GM18502 (cell line): Measurements from ENCODE around the gene NYAP1.
"Not testable (repeated sequence)": the region's sequence is repeated elsewhere in the genome, so short reads cannot be mapped to it uniquely, and the experiment has no call there.

Source experiments
- ATAC-seq: cut with Tn5 transposase; IDR thresholded peaks from one replicate; pipeline ENCODE4 v1.9.1; 2021; ENCODE audit warnings: mild to moderate bottlenecking; ENCODE audit not compliant: unreplicated experiment, poor library complexity

Gene NYAP1

GRCh38 chr7:100481466-100481865 is 2.3 kb upstream of the NYAP1 start:
- no peak for ATAC-seq

- no peak for ATAC-seq
Measured at GRCh38 chr7:100482728-100483089, 1.0 kb upstream of the NYAP1 start.

GRCh38 chr7:100483090-100483721 is 521 bp upstream of the NYAP1 start:
- peak; percentile 57 for ATAC-seq

- no peak for ATAC-seq
Measured at GRCh38 chr7:100484673-100485045, 932 bp downstream of the NYAP1 start.

- no peak for ATAC-seq
Measured at GRCh38 chr7:100485471-100485876, 1.7 kb downstream of the NYAP1 start.

GRCh38 chr7:100486111-100486636 is 2.4 kb downstream of the NYAP1 start:
- no peak for ATAC-seq

- ATAC-seq, result no peak
Measured at GRCh38 chr7:100486753-100487446, 3.2 kb downstream of the NYAP1 start.

GRCh38 chr7:100488333-100489095 is 4.8 kb downstream of the NYAP1 start:
- no peak for ATAC-seq

GRCh38 chr7:100489121-100489520 is 5.4 kb downstream of the NYAP1 start:
- ATAC-seq, result no peak

- ATAC-seq, result peak; percentile 40
Measured at GRCh38 chr7:100489824-100490223, 6.1 kb downstream of the NYAP1 start.

- ATAC-seq, result no peak
Measured at GRCh38 chr7:100490483-100491191, 6.9 kb downstream of the NYAP1 start.

GRCh38 chr7:100491192-100491578 is 7.5 kb downstream of the NYAP1 start:
- ATAC-seq, result no peak

- no peak for ATAC-seq
Measured at GRCh38 chr7:100492738-100493475, 9.2 kb downstream of the NYAP1 start.

GRCh38 chr7:100493476-100494264 is 9.9 kb downstream of the NYAP1 start:
- no peak for ATAC-seq

GRCh38 chr7:100496509-100496908 is 12.8 kb downstream of the NYAP1 start:
- no peak for ATAC-seq

GRCh38 chr7:100500743-100501142 is 17.0 kb downstream of the NYAP1 start:
- not testable (repeated sequence) for ATAC-seq

- ATAC-seq, result not testable (repeated sequence)
Measured at GRCh38 chr7:100504031-100504430, 20.3 kb downstream of the NYAP1 start.

GRCh38 chr7:100504887-100505611 is 21.3 kb downstream of the NYAP1 start:
- no peak for ATAC-seq
